ENCODE results near the gene SLC7A4.

Gene SLC7A4

GRCh38 chr22:20997536-20998257 is 34.7 kb downstream of the SLC7A4 start:
- DNase-seq (ENCODE audit: low read depth in 2 of 2): no peak

- DNase-seq (ENCODE audit: low read depth in 2 of 2): no peak
These were observed 35.5 kb downstream of the SLC7A4 start for GRCh38 chr22:20996598-20997535.

- no peak for DNase-seq (ENCODE audit: low read depth in 2 of 2)
These were observed 36.3 kb downstream of the SLC7A4 start for GRCh38 chr22:20996031-20996410.

GRCh38 chr22:20995329-20996030 is 36.9 kb downstream of the SLC7A4 start:
- no peak for DNase-seq (ENCODE audit: low read depth in 2 of 2)

- no peak for DNase-seq (ENCODE audit: low read depth in 2 of 2)
These were observed 37.5 kb downstream of the SLC7A4 start for GRCh38 chr22:20994902-20995241.

GRCh38 chr22:20994128-20994901 is 38.0 kb downstream of the SLC7A4 start:
- no peak for DNase-seq (ENCODE audit: low read depth in 2 of 2)

- no peak for DNase-seq (ENCODE audit: low read depth in 2 of 2)
These were observed 38.8 kb downstream of the SLC7A4 start for GRCh38 chr22:20993304-20994127.

GRCh38 chr22:20992456-20993303 is 39.7 kb downstream of the SLC7A4 start:
- no peak for DNase-seq (ENCODE audit: low read depth in 2 of 2)

GRCh38 chr22:20992056-20992442 is 40.3 kb downstream of the SLC7A4 start:
- no peak for DNase-seq (ENCODE audit: low read depth in 2 of 2)

GRCh38 chr22:20991252-20992055 is 40.9 kb downstream of the SLC7A4 start:
- DNase-seq (ENCODE audit: low read depth in 2 of 2): no peak

GRCh38 chr22:20990184-20991180 is 41.9 kb downstream of the SLC7A4 start:
- no peak for DNase-seq (ENCODE audit: low read depth in 2 of 2)

GRCh38 chr22:20989323-20990138 is 42.8 kb downstream of the SLC7A4 start:
- no peak for DNase-seq (ENCODE audit: low read depth in 2 of 2)

- DNase-seq (ENCODE audit: low read depth in 2 of 2): no peak
These were observed 43.6 kb downstream of the SLC7A4 start for GRCh38 chr22:20988573-20989322.

GRCh38 chr22:20987375-20987774 is 45.0 kb downstream of the SLC7A4 start:
- no peak for DNase-seq (ENCODE audit: low read depth in 2 of 2)

- DNase-seq (ENCODE audit: low read depth in 2 of 2): no peak
These were observed 46.0 kb downstream of the SLC7A4 start for GRCh38 chr22:20986365-20986764.

GRCh38 chr22:20985720-20986119 is 46.6 kb downstream of the SLC7A4 start:
- no peak for DNase-seq (ENCODE audit: low read depth in 2 of 2)

Data from stimulated activated CD8-positive, alpha-beta memory T cell treated with anti-CD3 and anti-CD28 coated beads, Interleukin-15, amount 100 ng/mL, for 48 hours (primary cell).